Measurements from ENCODE around the gene SELENOS.

Gene SELENOS

DNA sequence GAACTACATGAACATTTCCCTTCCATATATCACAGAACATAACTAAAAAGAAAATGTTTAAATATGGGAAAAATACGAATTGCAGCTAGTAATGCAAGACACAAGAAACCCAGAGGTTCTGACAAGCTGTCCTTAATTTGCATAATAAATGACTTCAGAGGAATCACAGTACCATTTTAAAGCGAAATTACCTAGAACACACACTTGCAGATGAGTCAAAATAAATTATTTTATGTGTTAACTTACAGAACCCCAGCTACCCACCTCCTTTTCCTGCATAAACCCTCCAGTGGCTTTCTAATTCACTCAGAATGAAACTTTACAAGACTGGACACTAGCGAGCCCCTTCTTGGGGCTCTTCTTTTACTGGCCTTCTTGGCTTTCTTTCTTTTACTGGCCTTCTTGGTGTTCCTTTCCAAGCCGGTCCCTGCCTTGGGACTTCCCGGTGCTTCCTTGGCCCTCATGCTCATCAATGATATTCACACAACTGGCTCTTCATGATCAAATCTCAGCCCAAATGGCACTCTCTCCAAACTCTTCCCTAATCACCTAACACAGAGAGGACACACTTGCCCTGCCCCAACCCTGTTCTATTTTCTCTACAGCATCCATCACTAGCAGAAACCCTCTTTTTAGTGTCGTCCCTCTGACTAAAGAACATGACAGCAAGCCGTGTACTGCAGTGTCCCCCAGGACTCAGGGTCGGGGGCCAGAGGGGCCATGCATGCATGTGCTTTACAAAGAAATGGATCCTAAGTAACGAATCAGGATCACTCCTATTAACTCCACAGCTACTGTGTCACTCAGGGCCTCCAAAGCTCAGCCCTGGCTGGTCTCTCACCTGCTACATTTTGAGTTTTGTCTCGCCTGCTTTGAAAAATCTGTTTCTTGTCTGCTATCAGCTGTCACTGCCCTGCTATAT, 30.2 kb downstream of the SELENOS start:
- no peaks in the 10 kb centered on the region for H3K9me3 ChIP-seq (ENCODE audit: insufficient read depth, low read length)
- no peak for DNase-seq (ENCODE audit: low read depth, low spot score)
- TF ChIP-seq SUZ12 (IDR thresholded peaks at IDR 0.05; ENCODE audit: extremely low read depth, insufficient read depth, insufficient read length) (no peak), YY1 (IDR thresholded peaks at IDR 0.05; ENCODE audit: insufficient read depth, insufficient read length) (no peak), ZNF274 (IDR thresholded peaks at IDR 0.05; ENCODE audit: low read depth, low read length) (no peak)
- no peaks in the 10 kb centered on the region for H3K27me3 ChIP-seq (ENCODE audit: insufficient read depth, insufficient read length)
- peaks cover 11% of the 10 kb centered on the region for H3K4me1 ChIP-seq (ENCODE audit: insufficient read depth, insufficient read length)
- peaks cover 59% of the 10 kb centered on the region for H3K36me3 ChIP-seq (ENCODE audit: insufficient read depth, insufficient read length, low read length)
- no peak overlapping the region for H3K9ac ChIP-seq (ENCODE audit: insufficient read length, low read depth)
- no peak overlapping the region for H3K4me3 ChIP-seq (ENCODE audit: insufficient read length, low read depth)

DNA sequence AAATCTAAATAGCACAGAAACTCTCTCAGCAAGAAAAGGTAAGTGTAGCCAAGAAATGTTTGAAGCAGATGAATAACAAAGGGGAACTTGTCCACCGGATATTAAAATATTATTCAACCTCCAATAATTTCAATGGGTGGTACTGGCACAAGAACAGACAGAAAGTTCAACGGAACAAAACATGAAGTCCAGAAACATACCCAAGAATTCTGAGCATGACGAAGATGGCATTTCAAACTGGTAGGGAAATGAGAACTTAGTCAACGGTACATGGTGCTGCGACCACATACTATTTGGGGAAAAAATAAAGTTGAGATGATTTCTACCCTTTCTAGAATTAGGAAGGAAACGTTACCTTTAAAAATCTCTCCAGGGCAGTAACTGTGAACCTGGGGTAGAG, 30.9 kb downstream of the SELENOS start:
- TF ChIP-seq YY1 (IDR thresholded peaks at IDR 0.05; ENCODE audit: insufficient read depth, insufficient read length) (no peak), SUZ12 (IDR thresholded peaks at IDR 0.05; ENCODE audit: extremely low read depth, insufficient read depth, insufficient read length) (no peak), ZNF274 (IDR thresholded peaks at IDR 0.05; ENCODE audit: low read depth, low read length) (no peak)
- Histone ChIP-seq H3K4me3 (ENCODE audit: insufficient read length, low read depth) (no peak overlapping the region), H3K36me3 (ENCODE audit: insufficient read depth, insufficient read length, low read length) (peaks cover 64% of the 10 kb centered on the region), H3K9ac (ENCODE audit: insufficient read length, low read depth) (no peak overlapping the region), H3K9me3 (ENCODE audit: insufficient read depth, low read length) (no peaks in the 10 kb centered on the region), H3K4me1 (ENCODE audit: insufficient read depth, insufficient read length) (peaks cover 11% of the 10 kb centered on the region), H3K27me3 (ENCODE audit: insufficient read depth, insufficient read length) (no peaks in the 10 kb centered on the region)
- DNase-seq (ENCODE audit: low read depth, low spot score) = no peak

DNA sequence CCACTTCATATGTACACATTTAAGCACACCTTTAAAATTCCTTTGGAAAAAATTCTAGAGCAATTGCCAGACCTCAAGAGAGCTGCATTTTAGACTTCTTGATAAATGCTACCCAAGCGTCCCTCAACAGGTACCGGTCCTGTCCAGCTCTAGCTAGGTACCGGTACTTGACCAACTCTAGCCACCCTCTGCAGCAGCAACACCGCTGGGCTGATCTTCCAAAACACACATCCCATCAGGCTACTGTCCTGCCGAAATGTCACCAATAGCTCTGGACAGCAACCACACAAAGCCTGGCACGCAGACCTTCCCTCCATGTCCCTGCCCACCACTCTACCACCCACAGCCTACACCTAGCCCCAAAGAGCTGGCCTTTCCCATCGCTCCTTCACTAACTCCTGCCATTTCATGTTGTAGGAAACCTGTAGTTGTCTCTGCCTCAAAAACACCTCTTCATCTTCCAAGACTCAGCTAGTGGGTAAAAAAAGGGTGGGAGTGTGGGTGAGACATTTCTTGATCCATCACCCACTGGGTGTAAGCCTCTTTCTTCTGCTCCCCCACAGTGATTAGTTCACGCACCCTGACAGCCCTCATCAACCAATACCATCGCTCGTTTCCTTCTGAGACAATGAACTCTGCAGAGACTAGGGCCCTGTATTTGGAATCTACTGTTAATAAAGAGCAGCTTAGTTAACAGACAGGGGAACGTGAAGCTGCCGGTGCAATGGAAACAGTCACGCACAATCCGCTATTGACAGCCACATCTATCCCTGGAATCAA, 32.2 kb downstream of the SELENOS start:
- Histone ChIP-seq H3K4me3 (ENCODE audit: insufficient read length, low read depth) (no peak overlapping the region), H3K4me1 (ENCODE audit: insufficient read depth, insufficient read length) (peaks cover 11% of the 10 kb centered on the region), H3K9me3 (ENCODE audit: insufficient read depth, low read length) (no peaks in the 10 kb centered on the region), H3K36me3 (ENCODE audit: insufficient read depth, insufficient read length, low read length) (peaks cover 59% of the 10 kb centered on the region), H3K9ac (ENCODE audit: insufficient read length, low read depth) (no peak overlapping the region), H3K27me3 (ENCODE audit: insufficient read depth, insufficient read length) (no peaks in the 10 kb centered on the region)
- TF ChIP-seq YY1 (IDR thresholded peaks at IDR 0.05; ENCODE audit: insufficient read depth, insufficient read length) = no peak
- TF ChIP-seq ZNF274 (IDR thresholded peaks at IDR 0.05; ENCODE audit: low read depth, low read length) = no peak
- TF ChIP-seq SUZ12 (IDR thresholded peaks at IDR 0.05; ENCODE audit: extremely low read depth, insufficient read depth, insufficient read length) = no peak
- no peak for DNase-seq (ENCODE audit: low read depth, low spot score)

DNA sequence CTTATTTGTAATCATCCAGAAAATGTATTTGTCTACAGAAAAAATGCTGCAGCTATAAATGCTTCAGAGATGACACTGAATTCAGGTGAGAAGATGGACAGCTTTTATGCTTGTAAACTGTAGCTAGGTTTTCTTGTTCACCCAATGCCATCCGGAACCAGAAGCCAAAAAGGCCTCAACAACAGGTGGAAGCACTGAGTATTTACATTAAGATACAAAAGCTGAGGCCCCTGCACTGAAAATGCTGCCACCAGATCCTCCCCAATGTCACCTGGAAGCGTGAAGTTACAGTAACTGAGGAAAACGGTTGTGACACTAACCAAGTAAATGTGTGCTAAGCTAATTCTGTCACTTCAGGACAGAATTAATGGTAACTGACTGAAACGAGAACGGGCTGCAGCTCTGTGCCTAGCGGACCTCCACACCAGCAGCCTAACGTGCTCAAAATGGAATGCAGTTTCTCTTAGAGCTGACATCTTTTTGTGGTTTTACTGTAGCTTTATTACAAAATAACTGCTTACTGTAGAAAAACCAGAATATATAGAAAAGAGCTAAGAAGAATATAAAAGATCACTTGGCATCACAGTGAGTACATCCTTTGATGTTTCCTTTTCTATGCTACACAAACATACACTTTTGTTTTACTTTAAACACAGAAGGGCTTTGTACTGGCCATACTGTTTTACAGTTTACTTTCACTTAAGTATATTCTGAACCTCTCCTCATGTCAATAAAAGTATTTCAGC, 33.1 kb downstream of the SELENOS start:
- Histone ChIP-seq H3K36me3 (ENCODE audit: insufficient read depth, insufficient read length, low read length) (peaks cover 59% of the 10 kb centered on the region), H3K27me3 (ENCODE audit: insufficient read depth, insufficient read length) (no peaks in the 10 kb centered on the region), H3K9me3 (ENCODE audit: insufficient read depth, low read length) (no peaks in the 10 kb centered on the region), H3K4me3 (ENCODE audit: insufficient read length, low read depth) (no peak overlapping the region), H3K9ac (ENCODE audit: insufficient read length, low read depth) (no peak overlapping the region), H3K4me1 (ENCODE audit: insufficient read depth, insufficient read length) (peaks cover 11% of the 10 kb centered on the region)
- no peak for TF ChIP-seq ZNF274 (IDR thresholded peaks at IDR 0.05; ENCODE audit: low read depth, low read length)
- no peak for TF ChIP-seq SUZ12 (IDR thresholded peaks at IDR 0.05; ENCODE audit: extremely low read depth, insufficient read depth, insufficient read length)
- TF ChIP-seq YY1 (IDR thresholded peaks at IDR 0.05; ENCODE audit: insufficient read depth, insufficient read length) = no peak
- DNase-seq (ENCODE audit: low read depth, low spot score) = no peak

DNA sequence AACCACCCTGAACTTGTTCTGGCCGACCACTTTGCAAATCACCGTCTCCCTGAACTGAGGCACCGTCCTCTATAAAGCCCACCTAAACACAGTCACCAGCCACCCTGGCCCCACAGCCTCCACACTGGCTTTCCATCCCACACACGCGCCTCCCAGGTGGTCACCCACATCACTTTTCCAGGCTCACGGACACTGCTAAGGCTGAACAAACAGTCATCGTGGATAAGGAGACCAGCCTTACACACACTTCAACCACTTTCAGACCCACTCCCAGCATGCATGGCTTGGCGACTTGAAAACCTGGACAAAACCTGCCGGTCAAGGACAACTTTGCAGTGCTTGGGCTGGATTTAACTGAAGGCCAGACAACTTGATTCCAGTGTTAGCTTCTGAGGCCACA, 33.9 kb downstream of the SELENOS start:
- DNase-seq (ENCODE audit: low read depth, low spot score) = no peak
- TF ChIP-seq YY1 (IDR thresholded peaks at IDR 0.05; ENCODE audit: insufficient read depth, insufficient read length) (no peak), ZNF274 (IDR thresholded peaks at IDR 0.05; ENCODE audit: low read depth, low read length) (no peak), SUZ12 (IDR thresholded peaks at IDR 0.05; ENCODE audit: extremely low read depth, insufficient read depth, insufficient read length) (no peak)
- Histone ChIP-seq H3K4me1 (ENCODE audit: insufficient read depth, insufficient read length) (peaks cover 8% of the 10 kb centered on the region), H3K36me3 (ENCODE audit: insufficient read depth, insufficient read length, low read length) (peaks cover 60% of the 10 kb centered on the region), H3K4me3 (ENCODE audit: insufficient read length, low read depth) (no peak overlapping the region), H3K9me3 (ENCODE audit: insufficient read depth, low read length) (no peaks in the 10 kb centered on the region), H3K9ac (ENCODE audit: insufficient read length, low read depth) (no peak overlapping the region), H3K27me3 (ENCODE audit: insufficient read depth, insufficient read length) (no peaks in the 10 kb centered on the region)

DNA sequence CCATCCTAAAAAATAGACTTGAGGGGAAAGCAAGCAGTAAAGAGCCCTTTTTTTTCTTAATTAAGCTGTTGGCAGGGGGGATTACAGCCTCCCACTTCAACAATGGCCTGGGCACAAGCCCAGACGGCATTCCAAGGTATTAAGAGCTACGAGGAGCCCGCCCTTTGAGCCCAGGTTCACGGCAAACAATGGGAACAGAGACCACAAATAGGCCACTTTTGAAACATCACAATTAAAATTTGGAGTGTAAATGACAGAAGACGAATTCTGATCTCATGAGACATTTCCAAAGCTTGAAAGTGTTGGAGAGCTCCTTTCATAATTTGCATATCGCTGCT, 34.3 kb downstream of the SELENOS start:
- Histone ChIP-seq H3K4me3 (ENCODE audit: insufficient read length, low read depth) (no peak overlapping the region), H3K27me3 (ENCODE audit: insufficient read depth, insufficient read length) (no peaks in the 10 kb centered on the region), H3K9ac (ENCODE audit: insufficient read length, low read depth) (no peak overlapping the region), H3K9me3 (ENCODE audit: insufficient read depth, low read length) (no peaks in the 10 kb centered on the region), H3K36me3 (ENCODE audit: insufficient read depth, insufficient read length, low read length) (peaks cover 56% of the 10 kb centered on the region), H3K4me1 (ENCODE audit: insufficient read depth, insufficient read length) (peaks cover 8% of the 10 kb centered on the region)
- TF ChIP-seq SUZ12 (IDR thresholded peaks at IDR 0.05; ENCODE audit: extremely low read depth, insufficient read depth, insufficient read length) = no peak
- TF ChIP-seq YY1 (IDR thresholded peaks at IDR 0.05; ENCODE audit: insufficient read depth, insufficient read length) = no peak
- TF ChIP-seq ZNF274 (IDR thresholded peaks at IDR 0.05; ENCODE audit: low read depth, low read length) = no peak
- no peak for DNase-seq (ENCODE audit: low read depth, low spot score)

Measured in NT2/D1 (cell line).